Kidney capillary endothelial cell (primary cell): Measurements from ENCODE around the gene CLASP1.
"Not testable (repeated sequence)": the region's sequence is repeated elsewhere in the genome, so short reads cannot be mapped to it uniquely, and the experiment has no call there.

ENCODE experiments used
- DNase-seq: peaks from one replicate; pipeline ENCODE4 v3.0.0-alpha.2; 2018; ENCODE audit warnings: low spot score

CLASP1 gene

DNA sequence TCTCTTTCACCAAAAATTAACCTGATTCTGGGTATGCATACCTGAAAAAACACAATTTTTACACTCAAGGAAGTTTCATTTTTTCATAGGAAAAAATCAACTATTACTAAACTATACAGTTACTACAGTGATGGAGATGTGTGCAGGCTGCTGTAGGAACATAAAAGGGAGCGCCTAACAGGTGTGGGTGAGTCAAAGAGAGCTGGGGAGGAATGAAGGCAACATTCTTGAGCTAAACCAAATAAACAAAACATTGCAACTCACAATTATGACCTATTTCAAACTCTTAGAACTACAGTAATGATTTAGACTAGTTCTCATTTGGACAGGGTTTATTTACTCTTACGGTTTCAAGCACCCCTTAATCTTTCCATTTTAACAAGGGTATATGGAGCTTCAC, 13.4 kb upstream of the CLASP1 start:
- no peak for DNase-seq

- no peak for DNase-seq
These were observed 10.7 kb upstream of the CLASP1 start for GRCh38 chr2:121659933-121660332.

DNA sequence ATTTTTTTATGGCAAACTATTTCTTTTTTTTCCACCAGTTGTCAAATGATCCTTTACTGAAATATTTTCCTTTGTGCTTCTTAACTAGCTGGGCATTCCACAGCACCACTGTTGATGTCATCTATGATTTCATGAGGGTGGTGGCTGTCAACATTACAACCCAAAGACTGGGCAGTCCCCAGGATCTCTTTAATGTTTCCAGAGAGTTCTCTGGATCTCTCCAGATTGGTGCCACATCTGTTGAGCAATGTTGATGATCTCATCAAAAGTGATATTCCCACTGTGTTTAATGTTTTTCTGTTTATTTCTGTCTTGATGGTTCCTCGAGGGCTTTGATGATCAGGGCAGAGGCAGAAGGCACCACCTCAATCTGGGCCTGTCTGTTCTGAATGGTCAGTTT, 9.1 kb upstream of the CLASP1 start:
- DNase-seq = not testable (repeated sequence)

DNA sequence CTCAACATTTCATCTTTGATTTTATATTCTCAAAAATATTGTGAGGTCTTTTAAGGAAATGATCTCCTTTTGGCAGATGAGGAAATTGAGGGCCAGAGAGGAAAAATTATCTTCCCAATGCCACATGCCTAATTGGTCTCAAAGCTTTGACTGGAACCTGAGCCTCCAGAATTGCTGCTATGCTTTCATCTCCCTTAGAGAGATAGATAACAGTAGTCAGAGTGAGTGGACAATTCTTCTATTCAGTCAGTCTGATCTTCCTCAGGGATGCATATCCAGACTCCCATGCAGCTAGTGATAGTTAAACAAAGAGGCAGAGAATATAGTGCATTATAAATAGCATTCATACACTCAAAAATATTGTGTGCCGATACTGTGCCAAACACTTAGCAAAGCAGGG, 3.8 kb upstream of the CLASP1 start:
- DNase-seq = no peak

DNA sequence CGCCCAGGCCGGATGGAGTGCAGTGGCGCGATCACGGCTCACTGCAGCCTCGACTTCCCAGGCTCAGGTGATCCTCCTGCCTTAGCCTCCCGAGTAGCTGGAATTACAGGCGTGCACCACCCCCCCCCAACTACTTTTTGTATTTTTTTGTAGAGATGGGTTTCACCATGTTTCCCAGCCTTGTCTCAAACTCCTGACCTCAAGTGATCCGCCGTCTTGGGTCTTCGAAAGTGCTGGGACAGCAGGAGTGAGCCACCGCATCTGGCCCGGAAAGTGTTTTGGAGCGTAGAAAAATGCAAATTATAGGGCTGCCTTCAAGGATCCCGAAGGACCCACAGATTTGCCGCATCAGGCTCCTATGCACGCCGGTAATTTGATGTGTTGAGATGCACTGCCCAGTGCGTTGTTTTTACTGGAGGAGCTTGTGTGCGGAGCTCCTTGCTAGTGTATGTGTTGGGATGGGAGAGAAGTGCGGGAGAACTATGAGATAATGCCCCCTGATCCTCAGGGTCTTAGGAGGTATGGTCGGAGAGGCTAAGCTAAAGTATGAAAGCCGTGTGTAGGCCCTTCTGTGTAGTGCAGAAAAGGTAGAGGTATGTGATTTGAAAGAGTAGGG, 1.2 kb upstream of the CLASP1 start:
- peak; percentile 18 for DNase-seq

DNA sequence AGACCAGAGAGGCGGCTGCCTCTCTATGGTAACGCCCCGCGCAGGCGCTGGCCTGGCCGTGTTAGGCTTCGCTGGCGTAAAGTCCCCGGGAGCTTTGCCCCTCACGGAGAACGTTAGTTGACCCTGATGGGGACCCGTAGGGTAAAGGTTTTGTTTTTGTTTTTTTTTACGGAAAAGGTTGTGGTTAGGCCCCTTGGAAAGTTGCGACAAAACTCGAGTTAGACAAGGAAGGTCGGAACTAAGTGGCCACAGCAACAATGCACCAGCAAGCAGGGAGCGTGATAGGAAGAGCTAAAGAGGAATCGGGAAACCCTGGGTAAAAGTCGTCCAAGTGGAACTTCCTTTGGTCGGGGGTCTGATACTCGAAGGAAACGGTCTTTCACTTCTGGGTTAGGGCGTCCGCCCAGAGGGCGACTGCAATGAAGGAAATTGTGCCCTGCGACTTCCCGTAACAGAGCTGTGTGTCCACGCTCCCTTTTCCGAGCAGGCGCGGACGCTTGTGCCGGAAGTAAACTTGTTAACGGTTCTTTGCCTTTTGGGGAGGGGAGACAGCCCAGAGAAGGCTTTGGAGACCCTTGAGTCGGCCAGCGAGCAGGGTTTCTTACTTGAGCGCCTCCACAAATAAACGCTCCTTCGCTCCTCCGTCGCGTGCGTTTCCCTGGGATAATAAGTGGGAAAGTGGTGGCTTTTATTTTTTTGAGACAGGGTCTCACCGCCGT, 493 bp upstream of the CLASP1 start:
- peak; percentile 99 for DNase-seq

DNA sequence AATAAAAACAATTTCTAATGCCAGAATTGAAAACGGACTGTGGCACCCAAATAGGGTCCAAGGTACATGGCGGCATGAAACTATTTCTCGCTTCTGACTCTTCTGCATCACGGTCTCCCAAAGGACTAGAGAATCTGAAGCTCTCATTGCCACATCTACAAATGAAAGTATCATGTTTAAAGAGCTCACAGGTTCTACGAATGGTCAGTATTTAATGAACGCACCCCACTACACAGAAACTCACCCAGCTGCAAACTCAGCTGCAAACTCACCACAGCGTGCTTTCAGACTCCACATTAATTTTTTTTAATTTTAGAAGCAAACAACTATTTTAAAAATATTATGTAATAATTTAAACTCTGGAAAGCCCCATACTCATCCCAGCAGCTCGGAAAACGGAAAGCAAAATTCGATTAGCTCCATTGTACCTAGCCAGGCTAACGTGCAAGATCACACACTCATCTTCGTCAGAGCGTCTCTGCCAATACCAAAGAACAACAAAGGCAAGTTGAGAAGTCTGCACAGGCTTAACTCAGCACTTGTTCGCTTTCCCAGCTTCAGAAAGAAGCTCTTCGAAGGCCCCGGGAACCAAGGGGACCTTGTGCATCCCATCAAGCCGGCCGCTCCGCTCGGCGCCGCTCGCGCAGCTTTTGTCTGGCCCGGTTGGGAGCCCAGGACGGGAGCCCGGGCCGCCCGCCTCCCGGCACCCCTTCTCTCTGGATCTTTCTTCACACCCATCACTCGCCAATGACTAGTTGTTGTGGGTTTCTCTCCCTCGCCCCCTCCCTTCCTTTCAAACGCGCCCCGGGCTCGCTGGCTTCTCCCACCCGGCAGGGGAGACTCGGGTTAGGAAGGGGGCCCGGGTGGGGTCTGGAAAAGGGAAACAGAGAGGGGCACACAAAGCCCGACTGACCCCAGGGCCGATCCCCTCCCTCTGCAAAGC, 785 bp downstream of the CLASP1 start:
- DNase-seq = peak; percentile 50

DNA sequence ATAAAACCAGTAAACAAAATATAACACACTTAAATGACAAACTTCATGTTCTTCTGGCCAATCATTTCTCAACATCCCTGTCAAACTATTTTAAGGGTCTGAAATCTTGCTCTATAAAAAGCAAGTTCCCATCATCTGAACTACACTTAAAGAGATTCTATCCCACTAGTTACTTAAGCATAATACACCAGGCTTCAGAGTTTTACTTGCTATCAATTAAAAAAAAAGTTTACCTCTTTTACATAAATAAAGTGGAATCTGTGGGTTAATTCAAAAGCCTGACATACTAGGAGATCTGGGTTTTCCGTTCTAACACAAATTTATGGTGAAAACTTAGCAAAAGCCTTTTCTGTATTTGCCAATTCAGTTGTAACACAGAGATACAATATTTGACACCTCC, 1.9 kb downstream of the CLASP1 start:
- no peak for DNase-seq

GRCh38 chr2:121644715-121645114, 4.5 kb downstream of the CLASP1 start:
- DNase-seq = no peak

GRCh38 chr2:121643877-121644276, 5.4 kb downstream of the CLASP1 start:
- DNase-seq = no peak

DNA sequence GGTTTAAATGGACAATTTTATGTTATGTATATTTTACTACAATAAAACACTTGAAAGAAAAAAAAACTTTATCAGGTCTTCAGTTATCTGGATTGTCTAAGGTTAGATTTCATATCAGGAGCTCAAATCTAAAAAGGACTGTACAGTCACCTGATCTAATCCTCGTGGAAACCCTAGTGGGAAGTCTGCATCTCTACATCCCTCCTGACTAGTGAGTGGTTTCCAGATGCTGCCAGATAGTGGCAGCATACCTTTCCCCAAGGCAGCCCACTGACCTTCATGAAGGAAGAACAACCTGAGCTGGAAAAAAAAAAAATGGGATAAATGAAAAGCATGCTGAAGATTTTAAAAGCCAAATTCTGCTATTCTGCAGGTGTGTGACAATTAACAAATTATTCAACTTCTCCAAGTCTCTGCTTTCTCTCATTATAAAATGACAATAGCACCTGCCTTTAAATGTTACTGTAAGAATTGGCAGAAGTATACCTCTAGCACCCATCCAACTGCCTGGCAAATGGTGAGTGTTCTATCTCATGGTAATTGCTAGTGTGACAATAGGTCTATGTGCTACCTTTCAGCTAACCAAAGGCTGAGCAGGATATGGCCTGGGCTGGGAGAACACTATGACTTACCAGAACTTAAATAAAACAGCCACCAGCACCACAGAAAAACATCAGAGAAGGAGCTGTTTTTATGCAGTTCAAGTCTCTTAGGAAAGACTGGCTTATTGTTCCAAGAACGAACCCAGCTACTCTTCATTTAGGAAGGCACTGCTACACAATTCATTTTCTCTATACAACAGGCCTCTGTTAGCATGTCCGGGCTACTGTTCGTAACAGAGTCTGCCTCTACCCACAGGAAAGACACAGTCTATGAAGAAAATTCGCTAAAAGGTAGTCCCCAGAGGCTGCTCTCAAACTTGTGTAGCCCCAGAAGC, 8.6 kb downstream of the CLASP1 start:
- DNase-seq = no peak

DNA sequence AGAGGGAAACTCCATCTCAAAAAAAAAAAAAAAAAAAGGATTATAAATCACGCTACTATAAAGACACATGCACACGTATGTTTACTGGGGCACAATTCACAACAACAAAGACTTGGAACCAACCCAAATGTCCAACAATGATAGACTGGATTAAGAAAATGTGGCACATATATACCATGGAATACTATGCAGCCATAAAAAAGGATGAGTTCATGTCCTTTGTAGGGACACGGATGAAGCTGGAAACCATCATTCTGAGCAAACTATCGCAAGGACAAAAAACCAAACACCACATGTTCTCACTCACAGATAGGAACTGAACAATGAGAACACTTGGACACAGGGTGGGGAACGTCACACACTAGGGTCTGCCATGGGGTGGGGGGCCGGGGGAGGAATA, 9.4 kb downstream of the CLASP1 start:
- DNase-seq = not testable (repeated sequence)

- DNase-seq = no peak
These were observed 10.9 kb downstream of the CLASP1 start for GRCh38 chr2:121638333-121638732.

DNA sequence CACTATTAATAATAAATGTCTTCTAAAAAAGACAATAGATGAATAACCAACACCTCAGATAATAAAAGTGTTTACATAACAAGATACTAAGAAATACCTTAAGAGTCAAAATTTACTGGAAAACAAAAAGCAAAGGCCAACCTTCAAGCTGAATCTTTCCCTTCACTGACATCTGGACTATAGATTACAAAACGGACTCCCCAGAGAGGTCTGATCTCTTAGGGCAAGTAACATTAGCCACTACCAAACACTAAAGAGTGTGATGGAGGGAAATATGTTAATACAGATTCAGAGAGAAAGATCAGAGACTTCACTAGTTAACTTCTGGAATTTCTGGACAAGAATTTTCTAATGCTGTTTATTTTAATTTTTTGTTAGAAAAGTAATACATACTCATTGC, 13.9 kb downstream of the CLASP1 start:
- DNase-seq = no peak

DNA sequence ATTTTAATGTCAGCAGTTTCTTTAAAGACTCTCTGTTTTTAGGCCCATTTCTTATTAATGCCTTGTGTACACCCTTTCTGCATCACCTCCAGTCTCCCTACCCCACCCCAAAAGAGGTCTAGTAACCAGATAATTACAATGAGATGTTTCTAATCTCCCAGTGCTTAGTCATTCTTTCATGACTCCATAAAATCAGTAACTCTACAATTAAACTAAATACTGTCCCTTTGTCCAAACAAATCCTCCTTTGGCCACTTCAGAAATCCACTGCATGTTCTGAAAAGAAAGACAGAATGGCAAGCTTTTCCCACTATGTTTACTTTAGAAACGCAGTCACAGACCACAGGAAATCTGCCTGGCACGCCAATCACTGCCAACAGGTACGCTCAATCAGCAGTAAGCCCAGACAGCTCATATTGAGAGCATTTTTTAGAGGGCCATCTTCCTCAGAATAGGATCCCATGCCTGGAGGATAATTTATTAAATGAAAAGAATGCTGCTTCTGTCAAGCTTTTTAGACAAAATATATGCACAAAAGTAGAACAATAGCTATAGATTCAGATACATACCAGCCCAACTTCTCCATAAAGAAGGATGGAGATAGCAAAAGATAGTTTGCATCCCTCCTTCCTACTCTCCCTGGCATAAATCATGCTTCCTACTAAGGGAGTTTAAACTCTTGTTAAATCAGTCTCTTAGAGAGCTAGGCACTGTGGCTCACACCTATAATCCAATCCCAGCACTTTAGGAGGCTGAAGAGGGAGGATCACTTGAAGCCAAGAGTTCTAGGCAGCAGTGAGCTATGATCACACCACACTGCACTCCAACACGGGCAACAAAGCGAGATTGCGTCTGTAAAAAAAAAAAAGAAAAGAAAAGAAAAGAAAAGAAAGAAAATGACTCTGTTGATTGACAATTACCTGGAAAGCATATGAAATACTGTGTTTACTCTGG, 14.6 kb downstream of the CLASP1 start:
- no peak for DNase-seq

DNA sequence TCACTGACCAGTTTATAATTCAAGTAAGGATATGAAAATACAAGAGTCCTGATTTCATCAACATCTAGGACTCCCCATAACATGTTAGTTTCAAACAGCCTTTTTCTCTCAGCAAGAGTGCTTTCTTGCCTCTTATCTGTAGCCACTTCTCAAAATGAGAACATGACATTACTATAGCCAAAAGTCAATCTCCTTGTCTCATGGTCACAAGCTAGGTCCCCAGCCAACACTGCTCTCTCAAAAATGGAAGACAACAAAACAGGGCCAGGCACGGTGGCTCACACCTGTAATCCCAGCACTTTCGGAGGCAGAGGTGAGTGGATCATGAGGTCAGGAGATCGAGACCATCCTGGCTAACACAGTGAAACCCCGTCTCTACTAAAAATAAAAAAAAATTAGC, 15.8 kb downstream of the CLASP1 start:
- no peak for DNase-seq

DNA sequence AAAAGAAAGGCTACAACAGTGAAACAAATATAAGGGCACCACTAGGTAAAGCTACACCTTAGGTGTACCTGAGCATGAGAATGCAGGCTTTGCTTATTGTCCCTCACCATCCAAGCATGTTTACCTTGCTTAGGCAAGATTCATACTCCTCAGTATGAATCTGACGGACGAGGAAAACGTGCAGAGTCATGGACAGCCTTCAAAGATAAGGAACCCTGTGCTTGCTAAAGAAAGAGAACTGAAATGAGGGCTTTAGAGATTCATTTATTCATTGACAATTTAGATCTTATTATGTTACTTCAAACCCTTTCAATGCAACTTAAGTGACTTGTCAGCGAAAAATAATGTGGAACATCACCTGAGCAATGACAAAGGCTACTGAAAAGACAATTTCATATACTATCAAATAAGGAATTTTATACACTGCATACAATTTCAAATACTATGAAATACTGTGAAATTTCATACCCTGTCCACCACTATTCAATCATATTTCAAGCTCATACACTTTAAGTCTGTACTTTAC, 21.7 kb downstream of the CLASP1 start:
- DNase-seq = no peak

GRCh38 chr2:121626777-121627524, 22.3 kb downstream of the CLASP1 start:
- no peak for DNase-seq

GRCh38 chr2:121625953-121626352, 23.3 kb downstream of the CLASP1 start:
- DNase-seq = no peak
